ENCODE results near the gene GABPB1. TPM values are rescaled to one million over a fixed set of nuclear protein-coding genes. Genes with fewer than 3 reads are reported as not detected.

GABPB1 gene
- total and polyA plus RNA-seq, 10 of the 15 experiments (the other 5 are each of a cell fraction or from before 2014, with no cell fraction given): 13.9 to 48.2 (median 39.8) TPM

DNA sequence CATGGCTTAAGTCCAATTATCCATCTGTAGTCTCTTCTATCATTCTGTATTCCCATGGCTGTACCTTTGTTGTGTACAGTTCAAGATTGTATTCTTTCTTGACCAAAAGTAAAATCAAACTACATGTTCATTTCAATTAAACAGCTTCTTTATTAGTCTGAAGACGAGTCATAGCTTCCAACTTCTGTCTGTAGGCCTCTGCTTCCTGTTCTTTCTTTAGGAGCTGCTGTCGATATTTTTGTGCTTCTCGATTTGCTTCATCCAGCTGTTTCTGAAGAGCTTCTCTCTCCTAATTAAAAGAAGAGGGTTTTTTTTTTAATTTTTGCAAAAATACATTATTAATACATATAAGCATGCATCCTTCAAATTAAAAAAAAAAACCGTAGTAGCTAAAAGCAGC lies 76.5 kb downstream of the GABPB1 start (continued):
- TF ChIP-seq CBX5 (IDR thresholded peaks at IDR 0.05; ENCODE audit: low read depth): no peak
- TF ChIP-seq YBX1 (IDR thresholded peaks at IDR 0.05): no peak
- TF ChIP-seq NRF1 (conservative IDR thresholded peaks at IDR 0.05; ENCODE audit: low read depth, low read length): no peak
- TF ChIP-seq ZBED1 (IDR thresholded peaks at IDR 0.05; ENCODE audit: borderline replicate concordance): no peak
- TF ChIP-seq, protein P1, sequence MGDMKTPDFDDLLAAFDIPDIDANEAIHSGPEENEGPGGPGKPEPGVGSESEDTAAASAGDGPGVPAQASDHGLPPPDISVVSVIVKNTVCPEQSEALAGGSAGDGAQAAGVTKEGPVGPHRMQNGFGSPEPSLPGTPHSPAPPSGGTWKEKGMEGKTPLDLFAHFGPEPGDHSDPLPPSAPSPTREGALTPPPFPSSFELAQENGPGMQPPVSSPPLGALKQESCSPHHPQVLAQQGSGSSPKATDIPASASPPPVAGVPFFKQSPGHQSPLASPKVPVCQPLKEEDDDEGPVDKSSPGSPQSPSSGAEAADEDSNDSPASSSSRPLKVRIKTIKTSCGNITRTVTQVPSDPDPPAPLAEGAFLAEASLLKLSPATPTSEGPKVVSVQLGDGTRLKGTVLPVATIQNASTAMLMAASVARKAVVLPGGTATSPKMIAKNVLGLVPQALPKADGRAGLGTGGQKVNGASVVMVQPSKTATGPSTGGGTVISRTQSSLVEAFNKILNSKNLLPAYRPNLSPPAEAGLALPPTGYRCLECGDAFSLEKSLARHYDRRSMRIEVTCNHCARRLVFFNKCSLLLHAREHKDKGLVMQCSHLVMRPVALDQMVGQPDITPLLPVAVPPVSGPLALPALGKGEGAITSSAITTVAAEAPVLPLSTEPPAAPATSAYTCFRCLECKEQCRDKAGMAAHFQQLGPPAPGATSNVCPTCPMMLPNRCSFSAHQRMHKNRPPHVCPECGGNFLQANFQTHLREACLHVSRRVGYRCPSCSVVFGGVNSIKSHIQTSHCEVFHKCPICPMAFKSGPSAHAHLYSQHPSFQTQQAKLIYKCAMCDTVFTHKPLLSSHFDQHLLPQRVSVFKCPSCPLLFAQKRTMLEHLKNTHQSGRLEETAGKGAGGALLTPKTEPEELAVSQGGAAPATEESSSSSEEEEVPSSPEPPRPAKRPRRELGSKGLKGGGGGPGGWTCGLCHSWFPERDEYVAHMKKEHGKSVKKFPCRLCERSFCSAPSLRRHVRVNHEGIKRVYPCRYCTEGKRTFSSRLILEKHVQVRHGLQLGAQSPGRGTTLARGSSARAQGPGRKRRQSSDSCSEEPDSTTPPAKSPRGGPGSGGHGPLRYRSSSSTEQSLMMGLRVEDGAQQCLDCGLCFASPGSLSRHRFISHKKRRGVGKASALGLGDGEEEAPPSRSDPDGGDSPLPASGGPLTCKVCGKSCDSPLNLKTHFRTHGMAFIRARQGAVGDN (IDR thresholded peaks at IDR 0.05): no peak
- no peak for TF ChIP-seq SRF (IDR thresholded peaks at IDR 0.05; ENCODE audit: low read depth in 2 of 2, low read length in 2 of 2)
- TF ChIP-seq RFX5 (IDR thresholded peaks at IDR 0.05; ENCODE audit: low read depth, low read length): no peak

DNA sequence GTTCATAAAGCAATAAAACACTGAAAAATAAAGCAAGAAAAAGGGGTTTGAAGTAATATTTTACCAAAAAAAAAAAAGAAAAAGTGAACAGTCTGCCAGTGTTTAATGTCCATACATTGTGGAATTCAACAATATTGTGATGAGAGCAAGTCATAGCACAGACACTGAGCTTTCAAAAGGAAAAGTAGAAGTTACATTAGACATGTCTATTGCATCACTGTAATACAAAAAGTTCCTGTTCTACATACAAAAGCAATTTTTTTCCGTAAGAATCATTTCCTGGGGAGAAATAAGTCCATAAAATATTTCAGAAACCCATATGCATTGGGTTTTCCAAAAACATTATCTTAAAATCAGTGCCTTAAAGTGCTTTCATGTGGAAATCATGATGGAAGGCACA lies 77.6 kb downstream of the GABPB1 start:
- ChIA-PET POLR2A (no interaction called here), RAD21 (ENCODE audit: unreplicated experiment) (no interaction called here), CTCF (no interaction called here), SMC1A (ENCODE audit: uncharacterized antibody, unreplicated experiment) (interaction anchor here (1.4 to 2.1 kb wide), 2 partner anchors 10 to 12 kb away, joined by 3 to 5 read pairs; partner anchors contain the start of gene HDC)
- H3K27ac ChIP-seq (ENCODE audit: control insufficient read depth, insufficient read depth): no peak overlapping the region
- no peak overlapping the region for H2AFZ ChIP-seq (ENCODE audit: control insufficient read depth, low read depth, low read length)
- no peaks in the 10 kb centered on the region for H3K27me3 ChIP-seq (replicated peaks in 1 of 2; ENCODE audit: control insufficient read depth in 2 of 2, insufficient read depth in 2 of 2, low read length in 1 of 2)
- no peak overlapping the region for H3K4me2 ChIP-seq (ENCODE audit: control insufficient read depth, insufficient read depth)
- 100% methylated on average over 1 of the region's 1 CpG for WGBS (ENCODE audit: insufficient coverage, insufficient replicate concordance, low lambda C conversion rate, missing lambda C conversion rate)
- in situ Hi-C loops (cut with MboI) (no loop called here), intact Hi-C loops (cut with micrococcal nuclease; ENCODE audit: unreplicated experiment) (no loop called here)
- no peak for ATAC-seq
- H3K4me1 ChIP-seq (ENCODE audit: control insufficient read depth, insufficient read depth, low read length): no peaks in the 10 kb centered on the region
- no peaks in the 10 kb centered on the region; a peak in 1 of 4 replicates for H3K36me3 ChIP-seq (ENCODE audit: control insufficient read depth in 2 of 2, insufficient read depth in 2 of 2, low read length in 1 of 2)
- H3K9ac ChIP-seq (ENCODE audit: control insufficient read depth, insufficient read depth, low read length): no peak overlapping the region
- no peaks in the 10 kb centered on the region for H3K79me2 ChIP-seq (ENCODE audit: control insufficient read depth, insufficient read depth, low read length)
- H3K4me3 ChIP-seq: no peak overlapping the region
- no TSS peak for BruUV-seq (replicated peaks)
- no peaks in the 10 kb centered on the region for H3K9me3 ChIP-seq (replicated peaks; ENCODE audit: control insufficient read depth, insufficient read depth, low read length)
- no peaks in the 10 kb centered on the region for H4K20me1 ChIP-seq (ENCODE audit: control insufficient read depth, insufficient read depth)
- no peak for FAIRE-seq
- DNase-seq (ENCODE audit: low read depth, low spot score): no peak
- TF ChIP-seq, protein P2, sequence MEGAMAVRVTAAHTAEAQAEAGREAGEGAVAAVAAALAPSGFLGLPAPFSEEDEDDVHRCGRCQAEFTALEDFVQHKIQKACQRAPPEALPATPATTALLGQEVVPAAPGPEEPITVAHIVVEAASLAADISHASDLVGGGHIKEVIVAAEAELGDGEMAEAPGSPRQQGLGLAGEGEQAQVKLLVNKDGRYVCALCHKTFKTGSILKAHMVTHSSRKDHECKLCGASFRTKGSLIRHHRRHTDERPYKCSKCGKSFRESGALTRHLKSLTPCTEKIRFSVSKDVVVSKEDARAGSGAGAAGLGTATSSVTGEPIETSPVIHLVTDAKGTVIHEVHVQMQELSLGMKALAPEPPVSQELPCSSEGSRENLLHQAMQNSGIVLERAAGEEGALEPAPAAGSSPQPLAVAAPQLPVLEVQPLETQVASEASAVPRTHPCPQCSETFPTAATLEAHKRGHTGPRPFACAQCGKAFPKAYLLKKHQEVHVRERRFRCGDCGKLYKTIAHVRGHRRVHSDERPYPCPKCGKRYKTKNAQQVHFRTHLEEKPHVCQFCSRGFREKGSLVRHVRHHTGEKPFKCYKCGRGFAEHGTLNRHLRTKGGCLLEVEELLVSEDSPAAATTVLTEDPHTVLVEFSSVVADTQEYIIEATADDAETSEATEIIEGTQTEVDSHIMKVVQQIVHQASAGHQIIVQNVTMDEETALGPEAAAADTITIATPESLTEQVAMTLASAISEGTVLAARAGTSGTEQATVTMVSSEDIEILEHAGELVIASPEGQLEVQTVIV (IDR thresholded peaks at IDR 0.05; ENCODE audit: borderline replicate concordance, partially characterized antibody): no peak
- TF ChIP-seq NFIC (IDR thresholded peaks at IDR 0.05; ENCODE audit: low read depth, low read length): no peak
- TF ChIP-seq HCFC1 (IDR thresholded peaks at IDR 0.05; ENCODE audit: low read length): no peak
- TF ChIP-seq MAX (IDR thresholded peaks at IDR 0.05; ENCODE audit: low read depth, low read length): no peak
- TF ChIP-seq NR2C1 (IDR thresholded peaks at IDR 0.05): no peak
- TF ChIP-seq, protein P3, sequence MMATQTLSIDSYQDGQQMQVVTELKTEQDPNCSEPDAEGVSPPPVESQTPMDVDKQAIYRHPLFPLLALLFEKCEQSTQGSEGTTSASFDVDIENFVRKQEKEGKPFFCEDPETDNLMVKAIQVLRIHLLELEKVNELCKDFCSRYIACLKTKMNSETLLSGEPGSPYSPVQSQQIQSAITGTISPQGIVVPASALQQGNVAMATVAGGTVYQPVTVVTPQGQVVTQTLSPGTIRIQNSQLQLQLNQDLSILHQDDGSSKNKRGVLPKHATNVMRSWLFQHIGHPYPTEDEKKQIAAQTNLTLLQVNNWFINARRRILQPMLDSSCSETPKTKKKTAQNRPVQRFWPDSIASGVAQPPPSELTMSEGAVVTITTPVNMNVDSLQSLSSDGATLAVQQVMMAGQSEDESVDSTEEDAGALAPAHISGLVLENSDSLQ (IDR thresholded peaks at IDR 0.05): no peak
- no peak for TF ChIP-seq RBBP5 (conservative IDR thresholded peaks at IDR 0.05)
- TF ChIP-seq, protein P4, sequence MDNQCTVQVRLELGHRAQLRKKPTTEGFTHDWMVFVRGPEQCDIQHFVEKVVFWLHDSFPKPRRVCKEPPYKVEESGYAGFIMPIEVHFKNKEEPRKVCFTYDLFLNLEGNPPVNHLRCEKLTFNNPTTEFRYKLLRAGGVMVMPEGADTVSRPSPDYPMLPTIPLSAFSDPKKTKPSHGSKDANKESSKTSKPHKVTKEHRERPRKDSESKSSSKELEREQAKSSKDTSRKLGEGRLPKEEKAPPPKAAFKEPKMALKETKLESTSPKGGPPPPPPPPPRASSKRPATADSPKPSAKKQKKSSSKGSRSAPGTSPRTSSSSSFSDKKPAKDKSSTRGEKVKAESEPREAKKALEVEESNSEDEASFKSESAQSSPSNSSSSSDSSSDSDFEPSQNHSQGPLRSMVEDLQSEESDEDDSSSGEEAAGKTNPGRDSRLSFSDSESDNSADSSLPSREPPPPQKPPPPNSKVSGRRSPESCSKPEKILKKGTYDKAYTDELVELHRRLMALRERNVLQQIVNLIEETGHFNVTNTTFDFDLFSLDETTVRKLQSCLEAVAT (IDR thresholded peaks at IDR 0.05): no peak
- no peak for TF ChIP-seq BRCA1 (IDR thresholded peaks at IDR 0.05; ENCODE audit: low read depth, low read length)

All from GM12878 (cell line).